Esophagus squamous epithelium (tissue), 4 donors: ENCODE data around the gene HLCS.

Experiments
- CTCF ChIP-seq, 6 experiments: fragments of 450-650 bp in 4 of 6; fragments of 200-600 bp in 2 of 6; sonication (generic) in 2 of 6; IDR thresholded peaks; one replicate each; pipeline ENCODE4 v1.5.1; 2016 to 2019; ENCODE audit warnings: antibody characterized with exemption in 6 of 6, mild to moderate bottlenecking in 4 of 6, moderate library complexity in 4 of 6
- POLR2A ChIP-seq, 4 donors: fragments of 450-650 bp; IDR thresholded peaks; one replicate each; pipeline ENCODE4 v1.6.1; 2017; ENCODE audit warnings: antibody characterized with exemption in 4 of 4, mild to moderate bottlenecking in 4 of 4, moderate library complexity in 3 of 4

- no peak for TF ChIP-seq CTCF (IDR thresholded peaks at IDR 0.05)
- TF ChIP-seq POLR2A (IDR thresholded peaks at IDR 0.05), result no peak
Observed at GRCh38 chr21:37008724-37009123, 42.3 kb upstream of the HLCS start.
